Effector CD4-positive, alpha-beta T cell (primary cell): ENCODE data around the gene SERPINF2.
"Not testable (repeated sequence)": the region's sequence is repeated elsewhere in the genome, so short reads cannot be mapped to it uniquely, and the experiment has no call there.

Source experiments
- DNase-seq: peaks from one replicate; pipeline ENCODE4 v3.0.0-alpha.2; 2020

SERPINF2 gene

GRCh38 chr17:1736348-1737281 lies 6.1 kb upstream of the SERPINF2 start:
- DNase-seq: no peak

GRCh38 chr17:1737531-1738291 lies 5.0 kb upstream of the SERPINF2 start:
- no peak for DNase-seq

GRCh38 chr17:1741899-1742298 lies 772 bp upstream of the SERPINF2 start:
- DNase-seq: not testable (repeated sequence)

- DNase-seq: no peak
Observed at GRCh38 chr17:1743088-1743439, 393 bp downstream of the SERPINF2 start.

DNA sequence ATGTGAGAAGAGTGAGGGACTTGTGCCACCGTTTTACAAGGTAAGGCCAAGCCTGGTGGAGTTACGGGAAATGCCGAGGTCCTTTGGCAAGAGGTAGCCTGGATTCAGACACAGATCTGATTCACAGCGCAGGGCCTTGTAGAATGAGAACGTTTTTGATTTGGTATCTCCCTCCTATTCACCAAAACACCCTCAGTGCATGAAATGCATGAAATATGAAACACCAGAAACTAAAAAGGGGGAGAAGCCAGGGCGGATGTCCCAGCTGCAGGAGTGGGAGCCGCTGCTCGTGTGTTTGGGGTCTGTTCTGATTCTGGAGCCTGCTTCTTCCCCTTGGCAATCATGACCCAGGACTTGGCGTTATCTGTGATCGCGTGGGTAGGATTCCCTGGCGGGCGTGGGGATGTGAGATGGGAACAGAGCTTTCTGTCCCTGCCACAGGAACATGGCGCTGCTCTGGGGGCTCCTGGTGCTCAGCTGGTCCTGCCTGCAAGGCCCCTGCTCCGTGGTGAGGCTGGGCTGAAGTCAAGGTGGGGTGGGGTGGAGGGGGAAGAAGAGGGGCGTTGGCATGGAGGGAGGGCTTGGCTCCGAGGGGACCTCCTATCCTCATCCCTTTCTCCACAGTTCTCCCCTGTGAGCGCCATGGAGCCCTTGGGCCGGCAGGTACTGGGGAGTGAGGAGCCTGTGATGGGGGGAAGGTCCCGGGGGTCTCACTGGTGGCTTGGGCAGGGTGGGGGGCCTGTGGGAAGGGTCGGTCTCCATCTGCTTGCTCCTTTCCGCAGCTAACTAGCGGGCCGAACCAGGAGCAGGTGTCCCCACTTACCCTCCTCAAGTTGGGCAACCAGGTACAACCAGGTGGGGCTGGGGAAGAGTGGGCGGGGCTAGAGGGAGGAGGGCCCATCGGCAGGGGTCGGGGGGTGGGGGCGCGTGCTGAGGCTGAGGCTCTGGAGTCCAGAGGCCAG lies 2.2 kb downstream of the SERPINF2 start:
- no peak for DNase-seq

- DNase-seq: no peak
Observed at GRCh38 chr17:1745513-1746020, 2.9 kb downstream of the SERPINF2 start.

DNA sequence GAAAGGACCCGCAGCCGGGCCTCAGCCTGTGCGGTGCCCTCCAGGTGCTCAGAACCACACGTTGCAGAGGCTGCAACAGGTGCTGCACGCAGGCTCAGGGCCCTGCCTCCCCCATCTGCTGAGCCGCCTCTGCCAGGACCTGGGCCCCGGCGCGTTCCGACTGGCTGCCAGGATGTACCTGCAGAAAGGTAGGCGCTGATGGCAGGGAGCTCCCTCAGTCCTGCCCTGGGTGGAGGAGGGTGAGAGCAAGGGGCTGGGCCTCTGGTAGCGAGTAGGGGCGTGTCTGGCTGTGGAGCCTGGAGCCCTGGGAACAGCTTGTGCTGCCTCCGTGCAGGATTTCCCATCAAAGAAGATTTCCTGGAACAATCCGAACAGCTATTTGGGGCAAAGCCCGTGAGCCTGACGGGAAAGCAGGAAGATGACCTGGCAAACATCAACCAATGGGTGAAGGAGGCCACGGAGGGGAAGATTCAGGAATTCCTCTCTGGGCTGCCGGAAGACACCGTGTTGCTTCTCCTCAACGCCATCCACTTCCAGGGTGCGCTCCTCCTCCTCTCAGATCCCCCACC lies 4.4 kb downstream of the SERPINF2 start:
- no peak for DNase-seq

DNA sequence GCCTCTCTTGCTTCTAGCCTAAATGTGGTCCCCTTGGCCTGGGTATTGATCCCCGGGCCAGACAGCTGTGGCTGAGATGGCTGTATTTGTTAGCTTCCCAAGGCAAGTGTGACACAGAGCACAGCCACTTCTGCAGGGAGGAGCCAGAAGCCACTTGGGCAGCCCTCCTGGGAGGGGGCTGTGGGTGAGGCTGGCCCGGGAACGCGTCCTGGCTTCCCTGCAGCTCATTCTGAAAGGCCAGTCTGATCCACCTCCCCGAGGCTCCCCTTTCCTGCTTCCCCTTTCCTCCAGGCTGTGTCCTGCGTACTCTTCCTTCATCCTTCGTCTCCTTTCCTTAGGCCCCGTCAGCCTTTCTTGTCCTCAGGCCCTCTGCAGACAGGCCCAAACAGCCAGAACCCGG lies 8.0 kb downstream of the SERPINF2 start:
- no peak for DNase-seq

DNA sequence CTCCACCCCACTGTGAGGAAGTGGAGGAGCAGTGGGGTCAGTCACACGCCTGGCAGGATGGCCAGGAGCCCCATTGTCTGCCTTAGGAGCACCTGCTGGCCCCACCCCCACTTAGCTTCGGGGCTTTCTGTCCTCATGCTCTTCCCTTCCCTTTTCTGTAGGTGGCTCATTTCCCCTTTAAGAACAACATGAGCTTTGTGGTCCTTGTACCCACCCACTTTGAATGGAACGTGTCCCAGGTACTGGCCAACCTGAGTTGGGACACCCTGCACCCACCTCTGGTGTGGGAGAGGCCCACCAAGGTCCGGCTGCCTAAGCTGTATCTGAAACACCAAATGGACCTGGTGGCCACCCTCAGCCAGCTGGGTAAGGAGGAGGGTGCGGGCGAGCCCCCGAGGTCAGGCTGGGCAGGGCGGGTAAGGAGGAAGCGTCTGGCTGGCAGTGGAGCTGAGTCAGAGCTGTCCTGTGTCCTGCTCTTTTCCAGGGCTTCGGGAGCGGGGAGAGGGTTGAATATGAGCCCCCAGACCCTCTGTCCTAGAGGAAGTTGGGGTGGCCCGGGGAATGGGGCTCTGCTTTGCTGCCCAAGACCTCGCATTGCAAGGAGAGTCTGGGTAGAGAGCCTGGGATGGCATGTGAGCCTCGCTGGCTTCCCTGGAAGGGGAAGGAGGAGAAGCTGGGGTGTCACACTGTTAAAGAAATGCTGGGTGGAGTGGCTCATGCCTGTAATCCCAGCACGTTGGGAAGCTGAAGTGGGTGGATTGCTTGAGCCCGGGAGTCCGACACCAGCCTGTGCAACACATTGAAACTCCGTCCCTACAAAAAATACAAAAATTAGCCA lies 10.0 kb downstream of the SERPINF2 start:
- no peak for DNase-seq

DNA sequence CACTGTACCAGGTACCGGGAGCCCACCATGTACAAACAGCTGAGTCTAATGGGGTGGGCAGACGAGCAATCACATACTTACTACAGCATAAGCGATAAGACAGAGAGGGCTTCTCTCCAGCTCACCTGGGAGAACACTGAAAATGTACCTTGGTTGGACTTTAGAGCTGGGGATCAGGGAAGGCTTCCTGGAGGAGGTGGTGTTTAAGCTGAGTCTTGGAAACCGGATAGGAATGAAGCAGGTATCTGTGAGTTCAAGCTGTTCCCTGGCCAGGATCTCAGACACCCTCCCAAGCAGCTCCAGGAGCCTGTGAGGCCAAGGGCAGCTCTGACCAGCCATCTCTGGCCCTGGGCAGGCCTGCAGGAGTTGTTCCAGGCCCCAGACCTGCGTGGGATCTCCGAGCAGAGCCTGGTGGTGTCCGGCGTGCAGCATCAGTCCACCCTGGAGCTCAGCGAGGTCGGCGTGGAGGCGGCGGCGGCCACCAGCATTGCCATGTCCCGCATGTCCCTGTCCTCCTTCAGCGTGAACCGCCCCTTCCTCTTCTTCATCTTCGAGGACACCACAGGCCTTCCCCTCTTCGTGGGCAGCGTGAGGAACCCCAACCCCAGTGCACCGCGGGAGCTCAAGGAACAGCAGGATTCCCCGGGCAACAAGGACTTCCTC lies 11.2 kb downstream of the SERPINF2 start:
- DNase-seq: no peak

DNA sequence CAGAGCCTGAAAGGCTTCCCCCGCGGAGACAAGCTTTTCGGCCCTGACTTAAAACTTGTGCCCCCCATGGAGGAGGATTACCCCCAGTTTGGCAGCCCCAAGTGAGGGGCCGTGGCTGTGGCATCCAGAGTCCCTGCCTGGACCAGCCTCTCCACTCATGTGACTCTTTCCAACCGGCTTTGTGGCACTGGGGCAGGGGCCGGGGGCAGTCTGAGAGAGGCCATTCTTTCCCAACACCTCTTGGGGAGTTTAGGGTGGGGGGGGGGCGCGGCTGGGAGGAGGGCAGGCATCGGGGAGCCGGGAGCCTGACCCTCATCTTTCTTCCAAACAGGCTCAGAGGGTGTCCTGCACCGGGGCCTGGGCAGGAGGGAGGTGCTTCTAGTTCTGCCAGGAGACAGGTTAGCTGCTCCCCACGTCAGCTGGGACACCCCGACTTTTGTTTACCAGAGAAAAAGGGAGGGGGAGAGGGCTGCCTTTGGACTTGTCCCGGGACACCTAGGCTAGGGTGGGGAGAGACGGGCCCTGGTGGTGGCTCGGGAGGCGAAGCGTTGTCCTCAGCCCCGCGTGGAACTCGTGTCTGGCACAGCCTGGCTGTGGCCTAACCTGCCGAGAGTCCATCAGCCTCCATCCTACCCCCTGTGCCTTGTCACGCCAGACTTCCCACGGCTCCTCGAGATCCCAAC lies 11.9 kb downstream of the SERPINF2 start:
- DNase-seq: no peak

GRCh38 chr17:1755252-1755826 lies 12.7 kb downstream of the SERPINF2 start:
- no peak for DNase-seq

DNA sequence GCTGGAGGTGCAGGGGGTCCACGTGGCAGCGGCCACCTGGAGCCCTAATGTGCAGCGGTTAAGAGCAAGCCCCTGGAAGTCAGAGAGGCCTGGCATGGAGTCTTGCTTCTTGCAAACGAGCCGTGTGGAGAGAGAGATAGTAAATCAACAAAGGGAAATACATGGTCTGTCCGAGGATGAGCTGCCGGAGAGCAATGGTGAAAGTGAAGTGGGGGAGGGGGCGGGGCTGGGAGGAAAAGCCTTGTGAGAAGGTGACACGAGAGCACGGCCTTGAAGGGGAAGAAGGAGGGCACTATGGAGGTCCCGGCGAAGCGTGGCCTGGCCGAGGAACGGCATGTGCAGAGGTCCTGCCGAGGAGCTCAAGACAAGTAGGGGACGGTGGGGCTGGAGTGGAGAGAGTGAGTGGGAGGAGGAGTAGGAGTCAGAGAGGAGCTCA lies 13.2 kb downstream of the SERPINF2 start:
- no peak for DNase-seq

- no peak for DNase-seq
Observed at GRCh38 chr17:1758807-1759206, 16.1 kb downstream of the SERPINF2 start.

- no peak for DNase-seq
Observed at GRCh38 chr17:1759529-1759928, 16.9 kb downstream of the SERPINF2 start.

- DNase-seq: no peak
Observed at GRCh38 chr17:1762233-1762900, 19.7 kb downstream of the SERPINF2 start.

GRCh38 chr17:1762901-1763898 lies 20.5 kb downstream of the SERPINF2 start:
- no peak for DNase-seq

GRCh38 chr17:1764284-1764683 lies 21.6 kb downstream of the SERPINF2 start:
- DNase-seq: no peak
